Stimulated activated CD4-positive, alpha-beta T cell treated with anti-CD3 and anti-CD28 coated beads, Interleukin-12 subunit alpha, Interleukin-12 subunit beta, amount 100 ng/mL, for 48 hours (primary cell): Measurements from ENCODE around the gene TMEM186.
"Not testable (repeated sequence)": the region's sequence is repeated elsewhere in the genome, so short reads cannot be mapped to it uniquely, and the experiment has no call there.

Experiments
- DNase-seq, 3 donors: peaks; one replicate each; pipeline ENCODE4 v3.0.0-alpha.2; 2020; ENCODE audit warnings: low read depth in 2 of 3, low spot score in 1 of 3

The TMEM186 gene

GRCh38 chr16:8812162-8812843 is 14.9 kb upstream of the TMEM186 start:
- no peak for DNase-seq

DNA sequence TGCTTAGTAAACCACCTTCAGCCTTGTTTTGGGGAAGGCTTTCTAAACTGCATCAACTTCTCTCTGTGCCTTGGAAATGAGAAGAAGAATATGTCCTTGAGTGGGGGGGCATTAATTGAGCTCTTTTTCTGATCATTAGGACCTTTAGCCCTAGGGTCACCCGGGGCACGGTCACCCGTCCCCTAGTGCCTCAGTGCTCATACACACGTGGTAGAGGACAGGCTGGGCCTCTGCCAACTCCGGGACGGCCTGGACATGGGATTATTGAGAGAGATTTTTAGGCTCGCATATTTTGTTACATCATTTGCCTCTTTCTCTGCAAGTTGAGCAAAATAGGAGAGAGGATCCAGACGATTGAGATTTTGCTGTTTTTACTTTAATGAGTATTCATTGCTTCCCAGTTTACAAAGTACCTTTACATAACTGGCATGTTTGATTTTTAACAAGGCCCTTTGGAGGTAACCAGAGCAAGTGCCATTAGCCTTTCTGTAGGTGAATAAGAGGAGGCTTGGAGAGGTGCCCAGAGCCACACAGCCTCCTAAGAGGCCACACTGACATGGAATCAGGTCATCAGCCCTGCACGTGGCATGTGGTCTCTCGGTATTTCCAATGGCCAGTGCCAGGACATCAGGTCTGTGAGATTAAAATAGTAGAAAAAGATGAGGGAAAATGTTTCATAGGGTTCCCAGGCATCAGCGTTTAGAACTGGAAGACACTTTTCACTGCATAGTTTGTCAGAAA is 11.3 kb upstream of the TMEM186 start:
- no peak for DNase-seq

DNA sequence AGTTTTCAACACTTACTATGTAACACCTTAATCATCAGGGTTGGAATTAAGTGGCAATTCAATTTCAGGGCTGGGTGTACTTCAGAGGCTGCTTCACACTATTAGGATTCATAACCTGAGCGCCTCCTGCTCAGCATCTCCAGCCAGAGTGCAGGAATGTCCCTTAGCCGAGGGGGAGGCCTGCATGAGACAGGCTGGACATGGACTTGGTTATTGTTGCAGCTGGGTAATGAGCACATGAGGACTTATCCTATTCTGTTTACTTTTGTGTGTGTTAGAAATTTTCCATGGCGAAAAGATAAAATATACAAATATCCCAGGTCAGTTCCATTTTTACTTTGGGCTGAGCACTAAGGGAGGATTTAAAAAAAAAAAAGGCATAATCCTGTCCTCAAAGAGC is 10.6 kb upstream of the TMEM186 start:
- DNase-seq, result no peak

GRCh38 chr16:8807189-8807588 is 9.8 kb upstream of the TMEM186 start:
- no peak for DNase-seq

DNA sequence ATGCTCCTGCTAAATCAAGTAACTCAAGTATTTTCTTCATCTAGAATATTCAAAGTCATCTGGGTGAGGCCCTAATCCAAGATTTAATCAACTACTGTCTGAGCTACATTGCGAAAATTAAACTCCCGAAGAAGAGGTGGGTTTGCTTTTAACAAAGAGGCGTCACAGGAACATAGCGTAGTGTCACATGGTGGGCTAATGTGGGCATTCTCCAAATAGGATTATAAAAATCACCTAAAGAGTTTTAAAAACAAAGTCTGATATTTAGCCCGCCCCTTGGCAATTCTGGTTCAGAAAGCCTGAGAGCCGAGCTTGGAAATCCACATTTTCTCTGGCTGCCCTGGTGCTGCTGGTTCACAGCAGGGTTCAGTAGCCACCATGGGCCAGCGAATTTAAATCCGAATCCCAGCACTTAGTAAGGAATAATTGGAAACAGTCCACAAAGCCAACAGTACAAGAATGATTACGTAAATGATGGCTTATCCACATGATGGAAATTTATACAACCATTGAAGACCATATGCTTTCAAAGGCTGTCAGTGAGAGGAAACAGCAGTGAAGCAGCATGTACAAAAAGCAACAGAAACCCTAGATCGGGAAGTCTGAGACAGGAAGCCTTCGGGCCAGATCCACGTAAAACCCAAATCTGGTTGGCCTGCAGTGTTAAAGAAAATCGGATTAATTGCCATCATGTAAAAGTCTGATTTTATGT is 9.0 kb upstream of the TMEM186 start:
- no peak for DNase-seq

DNA sequence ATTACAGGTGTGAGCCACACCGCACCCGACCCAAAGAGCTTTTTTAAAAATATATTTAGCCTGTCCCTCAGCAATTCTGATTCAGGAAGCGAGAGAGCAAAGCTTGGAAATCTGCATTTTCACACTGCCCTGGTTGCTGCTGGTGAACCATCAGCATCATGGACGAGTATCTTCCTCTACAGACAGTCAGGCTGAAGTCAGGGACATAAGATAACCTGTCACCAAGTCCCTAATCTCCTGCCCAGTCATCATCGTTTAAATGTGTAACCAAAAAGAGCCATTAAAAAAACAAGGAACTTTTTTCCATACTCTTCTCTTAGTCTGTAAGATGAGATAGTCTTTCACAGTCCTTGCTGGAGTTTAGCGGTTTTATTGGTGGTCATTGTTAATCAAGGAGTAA is 6.9 kb upstream of the TMEM186 start:
- no peak for DNase-seq

DNA sequence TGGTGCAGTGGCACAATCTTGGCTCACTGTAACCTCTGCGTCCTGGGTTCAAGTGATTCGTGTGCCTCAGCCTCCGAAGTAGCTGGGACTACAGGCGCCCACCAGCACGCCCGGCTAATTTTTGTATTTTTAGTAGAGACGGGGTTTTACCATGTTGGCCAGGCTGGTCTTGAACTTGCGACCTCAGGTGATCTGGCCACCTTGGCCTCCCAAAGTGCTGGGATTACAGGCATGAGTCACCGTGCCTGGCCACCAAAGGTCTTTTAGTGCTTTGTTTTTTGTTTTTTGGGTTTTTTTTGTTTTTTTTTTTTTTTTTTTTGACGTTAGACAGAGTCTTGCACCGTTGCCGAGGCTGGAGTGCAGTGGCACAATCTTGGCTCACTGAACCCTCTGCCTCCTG is 6.3 kb upstream of the TMEM186 start:
- not testable (repeated sequence) for DNase-seq

DNA sequence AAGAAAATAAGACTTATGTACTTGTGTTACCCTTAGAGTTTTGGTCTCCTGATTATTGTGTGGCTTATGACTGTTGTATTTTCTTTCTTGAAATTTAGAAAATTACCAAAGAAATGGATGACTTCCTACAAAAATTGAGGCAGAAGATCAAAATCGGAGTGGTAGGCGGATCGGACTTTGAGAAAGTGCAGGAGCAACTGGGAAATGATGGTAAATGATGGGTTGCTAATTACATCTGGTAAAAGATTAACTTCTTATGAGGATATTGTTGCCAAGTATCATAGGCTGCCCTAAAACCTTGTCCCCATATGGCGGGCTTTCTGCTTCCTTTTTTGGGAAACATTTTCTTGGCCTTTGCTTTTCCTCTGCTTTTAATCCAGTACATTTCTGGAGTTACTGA is 4.3 kb upstream of the TMEM186 start:
- no peak for DNase-seq

DNA sequence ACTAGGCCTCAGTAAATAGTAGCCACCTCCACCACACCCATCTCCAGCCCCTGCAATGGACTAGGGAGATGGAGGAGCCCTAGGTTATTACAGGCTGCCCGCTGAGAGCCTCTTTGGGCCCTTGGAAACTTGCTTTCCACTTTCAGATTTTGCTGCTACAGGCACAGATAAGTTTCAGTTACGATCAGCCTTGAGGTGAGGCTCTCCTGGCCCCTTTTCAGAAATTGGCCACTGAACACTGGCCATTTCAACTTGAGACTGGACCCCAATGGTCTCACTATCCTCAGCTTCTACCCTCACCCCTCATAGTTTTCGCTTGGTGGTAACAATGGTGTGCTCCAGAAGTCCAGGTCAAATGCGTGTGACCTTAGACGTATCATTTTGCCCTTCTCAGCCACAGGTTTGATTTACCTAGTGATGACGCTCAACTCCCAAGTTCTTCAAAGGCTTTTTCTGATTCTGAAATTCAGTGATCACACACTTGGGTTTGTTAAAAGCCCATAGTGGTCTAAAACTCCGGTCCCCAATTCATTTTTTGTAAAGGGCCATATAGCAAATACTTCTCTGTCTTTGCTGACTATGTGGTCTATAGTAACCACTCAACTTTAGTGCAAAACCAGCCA is 1.2 kb upstream of the TMEM186 start:
- DNase-seq, result no peak

- peak in 1 of 3 donors; percentile 18 for DNase-seq
These were observed 712 bp upstream of the TMEM186 start for GRCh38 chr16:8798174-8798527.

DNA sequence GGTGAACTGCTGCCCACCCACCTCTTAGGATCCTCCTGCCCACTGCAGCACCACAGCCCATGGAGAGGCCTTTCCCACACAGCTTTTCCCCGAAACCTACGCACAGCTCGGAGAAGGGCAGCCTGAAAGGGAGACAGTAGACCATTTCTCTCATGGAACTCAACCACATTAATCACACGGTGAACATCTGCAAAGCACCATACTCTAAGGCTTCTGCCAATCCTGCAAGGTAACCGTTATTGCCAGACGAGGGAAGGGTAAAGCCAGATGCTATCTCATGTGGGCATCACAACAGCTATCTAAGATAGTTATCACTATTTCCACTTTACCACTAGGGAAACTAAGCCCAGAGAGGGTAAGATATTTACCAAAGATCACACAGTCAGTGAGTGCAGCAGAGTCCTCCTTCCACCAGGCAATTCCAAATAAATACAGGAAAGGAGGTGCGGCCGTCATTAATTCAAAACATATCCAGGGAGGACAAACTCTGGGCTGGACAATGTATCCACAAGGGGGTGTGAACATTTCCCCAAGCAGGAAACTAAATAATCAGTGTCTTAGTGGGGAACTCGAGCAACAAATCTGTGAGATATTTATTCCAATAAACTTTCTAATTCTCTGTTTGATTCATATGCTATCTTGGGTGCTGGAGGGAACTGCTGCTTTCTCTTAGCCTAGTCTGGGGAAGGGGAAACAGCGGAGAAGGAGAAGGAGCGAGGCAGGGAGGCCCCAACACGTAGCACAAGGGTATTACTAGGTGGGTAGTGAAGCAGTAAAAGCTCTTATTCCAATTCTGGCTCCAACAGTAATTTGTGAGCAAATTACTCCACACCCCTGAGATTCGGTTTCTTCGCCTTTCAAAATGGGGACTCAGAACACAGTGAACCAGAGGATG is 723 bp downstream of the TMEM186 start:
- DNase-seq, result no peak

- no peak for DNase-seq
These were observed 1.6 kb downstream of the TMEM186 start for GRCh38 chr16:8795818-8796217.

DNA sequence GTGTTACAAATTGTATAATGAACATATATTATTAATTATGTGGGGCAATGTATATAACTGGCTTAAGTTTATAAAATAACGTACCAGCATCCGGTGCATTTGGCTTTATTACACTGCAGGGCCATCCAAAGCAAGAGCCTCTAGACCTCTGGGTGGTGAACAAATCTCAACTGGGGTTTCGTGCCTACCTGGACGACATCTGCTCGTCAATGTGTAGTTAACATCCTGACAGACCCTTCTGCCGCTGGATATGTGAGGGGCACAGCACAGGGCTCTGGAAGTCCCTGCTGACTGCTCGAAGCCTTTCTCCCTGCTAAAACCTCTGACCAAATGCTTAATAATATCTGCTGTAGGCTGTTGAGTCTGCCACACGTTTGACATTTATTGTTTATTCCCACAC is 2.3 kb downstream of the TMEM186 start:
- no peak for DNase-seq

GRCh38 chr16:8788578-8789172 is 8.8 kb downstream of the TMEM186 start:
- no peak for DNase-seq

DNA sequence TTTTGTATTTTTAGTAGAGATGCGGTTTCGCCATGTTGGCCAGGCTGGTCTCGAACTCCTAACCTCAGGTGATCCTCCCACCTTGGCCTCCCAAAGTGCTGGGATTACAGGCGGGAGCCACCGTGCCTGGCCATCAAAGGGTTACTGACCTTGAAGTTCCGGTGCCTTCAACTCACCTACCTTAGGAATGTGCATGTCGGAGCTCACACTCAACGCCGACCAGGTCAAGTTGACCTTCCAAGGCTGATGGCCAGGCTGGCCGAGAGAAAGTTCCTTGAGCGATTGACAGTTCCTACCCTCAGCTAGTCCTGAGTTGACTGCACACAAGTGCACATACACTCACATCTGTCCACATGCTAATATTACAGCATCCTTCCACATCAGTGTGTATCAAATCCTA is 11.1 kb downstream of the TMEM186 start:
- DNase-seq, result not testable (repeated sequence)

- no peak for DNase-seq
These were observed 12.0 kb downstream of the TMEM186 start for GRCh38 chr16:8785408-8785807.

DNA sequence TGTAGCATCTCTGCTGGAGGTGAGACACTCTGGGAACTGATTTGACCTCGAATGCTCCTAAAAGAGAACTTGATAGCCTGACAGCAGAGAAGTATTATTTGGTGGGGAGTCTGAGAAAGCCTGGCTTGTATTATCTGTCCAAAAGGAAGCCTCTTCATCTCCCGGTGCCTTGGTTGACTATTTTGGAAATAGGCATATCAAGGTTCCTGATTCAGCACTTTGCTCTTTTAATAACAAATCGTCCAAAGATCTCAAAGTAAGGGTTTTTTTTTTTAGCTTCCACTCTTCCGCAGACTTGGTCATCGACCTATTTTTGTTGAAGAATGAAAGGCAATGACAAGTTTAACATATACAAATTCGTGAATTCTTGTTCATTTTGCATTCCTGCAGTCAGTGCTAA is 14.8 kb downstream of the TMEM186 start:
- DNase-seq, result no peak

GRCh38 chr16:8781797-8782196 is 15.6 kb downstream of the TMEM186 start:
- DNase-seq, result no peak

DNA sequence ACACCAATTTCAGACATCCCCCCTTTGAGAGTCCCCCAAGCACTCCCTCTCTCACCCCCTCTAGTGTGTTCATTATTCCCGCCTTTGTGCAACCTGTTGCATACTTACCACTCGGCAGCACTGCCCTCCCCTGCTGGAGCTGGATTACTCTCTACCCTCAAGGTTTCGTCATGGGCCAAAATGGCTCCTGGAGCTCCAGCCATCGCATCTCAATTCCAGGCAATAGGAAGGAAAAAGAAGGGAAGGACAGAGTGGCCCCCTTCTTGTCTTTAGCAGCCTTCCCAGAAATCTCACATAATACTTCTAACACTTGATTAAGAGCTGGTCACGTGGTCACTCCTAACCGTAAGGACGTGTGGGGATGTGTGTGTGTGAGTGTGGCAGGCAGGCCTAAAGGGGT is 20.2 kb downstream of the TMEM186 start:
- DNase-seq, result no peak

DNA sequence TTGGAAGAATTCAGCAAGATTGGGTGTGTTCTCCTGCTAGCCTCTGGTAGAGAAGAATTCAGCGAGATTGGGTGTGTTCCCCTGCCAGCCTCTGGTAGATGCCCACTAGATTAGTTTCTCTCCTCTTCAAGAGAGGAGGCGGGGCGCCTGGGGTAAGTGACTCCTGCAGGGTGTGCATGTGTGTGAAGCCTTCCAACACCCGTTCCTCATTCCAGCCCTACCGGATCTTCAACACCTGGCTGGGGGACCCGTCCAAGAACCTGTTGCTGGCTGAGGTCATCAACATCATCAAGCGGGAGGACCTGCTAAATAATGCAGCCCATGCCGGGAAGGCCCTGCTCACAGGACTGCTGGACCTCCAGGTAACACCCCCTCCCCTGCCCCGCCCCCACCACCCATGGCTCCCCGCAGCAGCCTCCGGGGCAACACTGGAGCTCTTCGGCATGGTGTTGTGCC is 21.3 kb downstream of the TMEM186 start:
- no peak for DNase-seq
